K562 (cell line): ENCODE data around the gene TRIP11. TPM values are rescaled to one million over a fixed set of nuclear protein-coding genes. Genes with fewer than 3 reads are reported as not detected.

Source experiments
- ATAC-seq: fragments of 200-7000 bp; cut with Tn5 transposase; 3 replicates; pipeline ENCODE4 v1.9.1; 2020; ENCODE audit warnings: moderate library complexity
- BruUV-seq: library from RNA; stranded (reverse); fragments of 400-500 nt; replicated peaks from 2 replicates; lab custom pipeline; 2021; lab: Mats Ljungman, UMichigan
- CTCF ChIA-PET: fragments of 300-600 bp; formaldehyde crosslinking; extraction: SDS; loops from one replicate; lab custom pipeline; 2021; ENCODE audit warnings: low intra/inter-chr PET ratio; lab: Yijun Ruan, JAX
- POLR2A ChIA-PET: fragments of 300-600, 350-650 bp; sonication (Branson Sonifier 250); formaldehyde crosslinking; extraction: SDS; loops from one replicate; lab custom pipeline; 2021; ENCODE audit warnings: antibody characterized with exemption, inconsistent platforms; lab: Yijun Ruan, JAX
- DNase-seq, 4 experiments: peaks; one replicate each; pipeline versions ENCODE4 v3.0.0 to v3.0.0-alpha.2; 2011 to 2018; ENCODE audit warnings: low spot score in 3 of 4, mixed read lengths in 3 of 4; ENCODE audit errors: extremely low read depth in 1 of 4
- FAIRE-seq: peaks from 2 replicates; lab custom pipeline; 2011; peaks lifted over from hg19 to GRCh38; lab: Jason Lieb, UNC
- H2AFZ ChIP-seq: 2 replicates; pipeline ENCODE4 v1.6.0; 2011; ENCODE audit warnings: low read depth, low read length, control low read depth, inconsistent platforms
- H3K27ac ChIP-seq: fragments of 200-600 bp; 3 replicates; pipeline ENCODE4 v1.8.0; 2011; ENCODE audit warnings: low read depth, mild to moderate bottlenecking, control low read depth, inconsistent platforms, low read length, moderate library complexity, mixed read lengths; ENCODE audit errors: extremely low read depth
- H3K27me3 ChIP-seq, 2 experiments: fragments of 300-600 bp in 1 of 2; 2 replicates in 1 of 2; 3 replicates in 1 of 2; pipeline versions ENCODE4 v1.6.0 to v1.8.0; 2011; ENCODE audit warnings: inconsistent platforms in 2 of 2, low read length in 2 of 2, mild to moderate bottlenecking in 1 of 2, mixed read lengths in 1 of 2, moderate library complexity in 1 of 2; ENCODE audit not compliant: control insufficient read depth in 2 of 2, insufficient read depth in 2 of 2
- H3K36me3 ChIP-seq: fragments of 300-600 bp; 3 replicates; pipeline ENCODE4 v1.8.0; 2011; ENCODE audit warnings: mild to moderate bottlenecking, low read length, inconsistent platforms; ENCODE audit not compliant: control insufficient read depth, insufficient read depth
- H3K4me1 ChIP-seq, 2 experiments: fragments of 200-600 bp in 1 of 2; replicated peaks in 1 of 2; 2 replicates in 1 of 2; 3 replicates in 1 of 2; pipeline versions ENCODE4 v1.5.1 to v1.8.0; 2011; ENCODE audit warnings: inconsistent platforms in 2 of 2, low read length in 2 of 2, mild to moderate bottlenecking in 1 of 2, mixed read lengths in 1 of 2, moderate library complexity in 1 of 2; ENCODE audit not compliant: control insufficient read depth in 2 of 2, insufficient read depth in 2 of 2
- H3K4me2 ChIP-seq: 2 replicates; pipeline ENCODE4 v1.6.1; 2011; ENCODE audit warnings: low read length, control low read depth, inconsistent platforms, mixed read lengths; ENCODE audit not compliant: insufficient read depth
- H3K4me3 ChIP-seq: fragments of 200-600 bp; sonication (generic), shearing (Covaris generic); 2 replicates; pipeline ENCODE4 v1.5.1; 2016; ENCODE audit warnings: control low read depth, inconsistent platforms
- H3K79me2 ChIP-seq: fragments of 200-600 bp; 3 replicates; pipeline ENCODE4 v1.8.0; 2011; ENCODE audit warnings: low read length, inconsistent platforms; ENCODE audit not compliant: control insufficient read depth, insufficient read depth
- H3K9ac ChIP-seq, 2 experiments: 2 replicates each; pipeline versions ENCODE4 v1.6.0 to v1.6.1; 2011; ENCODE audit warnings: low read depth in 2 of 2, low read length in 2 of 2, control low read depth in 1 of 2, inconsistent platforms in 1 of 2, mild to moderate bottlenecking in 1 of 2, mixed read lengths in 1 of 2; ENCODE audit not compliant: insufficient read depth in 1 of 2
- H3K9me1 ChIP-seq: one replicate; pipeline ENCODE4 v1.6.0; 2011; ENCODE audit warnings: inconsistent platforms, mild to moderate bottlenecking, low read length, moderate library complexity; ENCODE audit not compliant: control insufficient read depth, insufficient read depth
- H3K9me3 ChIP-seq: replicated peaks from 2 replicates; pipeline ENCODE4 v1.5.1; 2011; ENCODE audit warnings: low read depth, low read length, inconsistent platforms; ENCODE audit not compliant: control insufficient read depth, insufficient read depth
- H4K20me1 ChIP-seq: replicated peaks from 2 replicates; pipeline ENCODE4 v1.6.1; 2011; ENCODE audit warnings: low read length, inconsistent platforms, mixed read lengths; ENCODE audit not compliant: control insufficient read depth, insufficient read depth
- BCL6 ChIP-seq: fragments of 250-450 bp; sonication (Bioruptor Pico); IDR thresholded peaks from 2 replicates; pipeline ENCODE4 v1.4.0; 2020
- CEBPB ChIP-seq: fragments of 450-650 bp; IDR thresholded peaks from 2 replicates; pipeline ENCODE4 v1.6.1; 2016; ENCODE audit warnings: missing genetic modification characterization, missing compliant biosample characterization
- FOXA1 ChIP-seq: fragments of 450-650 bp; IDR thresholded peaks from 2 replicates; pipeline ENCODE4 v1.6.1; 2016; ENCODE audit warnings: mild to moderate bottlenecking, borderline replicate concordance
- HNRNPLL ChIP-seq: fragments of 200-400 bp; formaldehyde crosslinking; IDR thresholded peaks from 2 replicates; pipeline ENCODE4 v1.6.1; 2017; ENCODE audit warnings: low read length, low read depth, mild to moderate bottlenecking; ENCODE audit not compliant: poor library complexity, severe bottlenecking
- USF1 ChIP-seq: sonication (generic); formaldehyde crosslinking; IDR thresholded peaks from 2 replicates; pipeline ENCODE4 v1.9.0; 2022; ENCODE audit warnings: mild to moderate bottlenecking, missing genetic modification reagents
- ZFPM2 ChIP-seq: fragments of 250-450 bp; sonication (Bioruptor Pico); IDR thresholded peaks from 2 replicates; pipeline ENCODE4 v1.5.1; 2022; ENCODE audit warnings: mild to moderate bottlenecking
- ZNF232 ChIP-seq: sonication (generic); formaldehyde crosslinking; IDR thresholded peaks from 2 replicates; pipeline ENCODE4 v1.8.0; 2022; ENCODE audit warnings: mild to moderate bottlenecking, missing genetic modification reagents
- ZNF780A ChIP-seq: fragments of 250-450 bp; sonication (Bioruptor Pico); IDR thresholded peaks from 2 replicates; pipeline ENCODE4 v1.5.0; 2021; ENCODE audit warnings: mild to moderate bottlenecking
- WGBS: fragments of 100-300 bp; shearing (Covaris generic); methylation state at CpG from one replicate; pipeline ENCODE4 v1.1.6; 2016; ENCODE audit warnings: low coverage, mixed read lengths; ENCODE audit not compliant: insufficient coverage; ENCODE audit errors: missing lambda C conversion rate; 5-methylcytosine and 5-hydroxymethylcytosine counted together
- in situ Hi-C: fragments of 300-500 bp; cut with MboI; formaldehyde crosslinking; loops from 4 replicates; pipeline ENCODE4 v1.15.0; 2018; ENCODE audit warnings: inconsistent platforms, mixed read lengths
- intact Hi-C: fragments of 100-400 bp; cut with micrococcal nuclease; formaldehyde crosslinking; loops from 2 replicates; pipeline ENCODE4 v1.14.2; 2022
- polyA plus RNA-seq, 8 experiments: library from polyadenylated mRNA; depleted of rRNA in 4 of 8; stranded (reverse) in 5 of 8; unstranded in 3 of 8; fragments of >200 nt; fragmentation: Nextera tagmentation in 2 of 8; fragmentation: Illumina TruSeq in 1 of 8; extraction: Ambion mirVana in 2 of 8; extraction: Trizol in 1 of 8; gene quantifications; 2 replicates each; pipeline versions ENCODE4 v1.2.1 to v1.2.3, GENCODE V29; 2011 to 2014; ENCODE audit warnings: inconsistent platforms in 1 of 8, missing spikeins in 1 of 8
- total RNA-seq, 7 experiments: library from RNA; depleted of rRNA in 6 of 7; stranded (reverse); fragments of >200 nt in 6 of 7; fragmentation: Illumina TruSeq in 2 of 7; extraction: Trizol in 2 of 7; gene quantifications; 2 replicates each; pipeline versions ENCODE4 v1.2.1 to v1.2.3, GENCODE V29; 2011 to 2021; ENCODE audit warnings: low replicate concordance in 1 of 7

Gene TRIP11
- total and polyA plus RNA-seq, 9 of the 15 experiments (the other 6 are each of a cell fraction or from before 2014, with no cell fraction given), result 4.0 to 20.0 (median 10.9) TPM

DNA sequence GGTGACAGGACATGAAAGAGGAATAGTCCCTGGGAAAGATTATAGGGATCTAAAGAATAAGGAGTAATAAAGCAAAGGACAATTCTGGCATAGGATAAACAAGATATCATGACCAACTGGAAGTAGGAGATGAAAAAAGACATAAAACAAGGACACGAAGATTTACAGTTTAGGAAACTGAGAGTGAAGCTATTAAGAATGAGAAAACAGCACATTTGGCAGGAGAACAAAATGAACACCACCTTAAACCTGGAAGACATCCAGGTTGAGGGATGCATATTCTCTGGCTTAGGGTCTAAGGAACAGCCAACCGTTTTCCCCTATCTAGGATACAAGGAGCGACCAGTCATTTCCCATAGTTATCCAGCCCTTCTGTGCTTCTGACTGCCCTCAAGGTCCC lies 1.9 kb downstream of the TRIP11 start:
- FAIRE-seq, result no peak
- no TSS peak for BruUV-seq
- no peaks in the 10 kb centered on the region for H3K27me3 ChIP-seq
- DNase-seq, result peak in 1 of 4 experiments; percentile 5
- peaks cover 4% of the 10 kb centered on the region; the same call in 1 of the 2 replicates for H4K20me1 ChIP-seq
- H3K9me1 ChIP-seq, result no peaks in the 10 kb centered on the region
- H3K4me3 ChIP-seq, result peak overlapping the region; percentile 94
- H3K9ac ChIP-seq, result peak overlapping the region; percentile 60 to 95; a peak in 3 of 4 replicates
- TF ChIP-seq ZFPM2 (CRISPR knock-in tag), result no peak
- no peak for TF ChIP-seq HNRNPLL
- no peak for TF ChIP-seq USF1 (CRISPR knock-in tag)
- no peak for TF ChIP-seq BCL6 (CRISPR knock-in tag)
- TF ChIP-seq CEBPB, result no peak
- no peak for TF ChIP-seq ZNF780A (CRISPR knock-in tag)
- no peak for TF ChIP-seq ZNF232 (CRISPR knock-in tag)
- no peak for TF ChIP-seq FOXA1
- H3K4me2 ChIP-seq, result peak overlapping the region; percentile 96
- peaks cover 0 to 5% of the 10 kb centered on the region in 2 experiments; a peak in 2 of 5 replicates for H3K4me1 ChIP-seq
- intact Hi-C loops, result no loop called here
- H2AFZ ChIP-seq, result no peak overlapping the region
- ChIA-PET POLR2A (interaction anchor here (0.9 kb wide), 1 partner anchor 24 kb away, joined by 6 read pairs; no protein-coding TSS in a partner anchor), CTCF (no interaction called here)
- H3K79me2 ChIP-seq, result peaks cover 61% of the 10 kb centered on the region
- ATAC-seq, result no peak
- 0 out of 3 replicates have a peak, but pooled peaks cover 10% of the 10 kb centered on the region for H3K36me3 ChIP-seq
- H3K9me3 ChIP-seq, result 0 out of 2 replicates have a peak, but pooled peaks cover 2% of the 10 kb centered on the region
- in situ Hi-C loops, result no loop called here
- whole genome bisulfite sequencing, result 3% methylated on average over 3 of the region's 3 CpGs
- no peak overlapping the region for H3K27ac ChIP-seq
